Endodermal cell (in vitro differentiated cells): ENCODE results near the gene ANKFN1. TPM values are rescaled to one million over a fixed set of nuclear protein-coding genes. Genes with fewer than 3 reads are reported as not detected.

Experiments used
- DNase-seq: peaks from one replicate; pipeline ENCODE4 v3.0.0-alpha.2; 2017
- H3K27ac ChIP-seq: 2 replicates; pipeline ENCODE4 v1.5.1; 2013; ENCODE audit warnings: mild to moderate bottlenecking, low read depth, low read length, moderate library complexity
- H3K27me3 ChIP-seq: 2 replicates; pipeline ENCODE4 v1.6.1; 2013; ENCODE audit warnings: mild to moderate bottlenecking, low read length, moderate library complexity; ENCODE audit not compliant: insufficient read depth, control insufficient read depth, poor library complexity, severe bottlenecking
- H3K36me3 ChIP-seq: 2 replicates; pipeline ENCODE4 v1.7.0; 2013; ENCODE audit warnings: mild to moderate bottlenecking, low read length, moderate library complexity; ENCODE audit not compliant: control insufficient read depth, insufficient read depth
- H3K4me1 ChIP-seq: one replicate; pipeline ENCODE4 v1.7.0; 2013; ENCODE audit warnings: low read length; ENCODE audit not compliant: control insufficient read depth, insufficient read depth
- H3K4me3 ChIP-seq: 2 replicates; pipeline ENCODE4 v1.5.1; 2013; ENCODE audit warnings: mild to moderate bottlenecking, low read length, moderate library complexity
- H3K9ac ChIP-seq: 2 replicates; pipeline ENCODE4 v1.6.1; 2013; ENCODE audit warnings: mild to moderate bottlenecking, low read length, moderate library complexity; ENCODE audit not compliant: poor library complexity, severe bottlenecking; ENCODE audit errors: extremely low read depth
- H3K9me3 ChIP-seq: 2 replicates; pipeline ENCODE4 v1.6.1; 2013; ENCODE audit warnings: mild to moderate bottlenecking, low read length, moderate library complexity; ENCODE audit not compliant: control insufficient read depth
- H3K27ac Mint-ChIP-seq: 2 replicates; pipeline ENCODE4 v1.8.0; 2020; ENCODE audit warnings: mixed read lengths
- H3K27me3 Mint-ChIP-seq: 2 replicates; pipeline ENCODE4 v1.8.0; 2021; ENCODE audit warnings: mild to moderate bottlenecking, mixed read lengths; ENCODE audit not compliant: insufficient read depth
- H3K36me3 Mint-ChIP-seq: 2 replicates; pipeline ENCODE4 v1.8.0; 2020; ENCODE audit warnings: low read depth, mixed read lengths
- H3K4me1 Mint-ChIP-seq: 2 replicates; pipeline ENCODE4 v1.8.0; 2020; ENCODE audit warnings: mixed read lengths
- H3K4me3 Mint-ChIP-seq: 2 replicates; pipeline ENCODE4 v1.8.0; 2020; ENCODE audit warnings: mild to moderate bottlenecking, moderate library complexity, mixed read lengths
- H3K9me3 Mint-ChIP-seq: 2 replicates; pipeline ENCODE4 v1.8.0; 2020; ENCODE audit warnings: mild to moderate bottlenecking, mixed read lengths
- CTCF ChIP-seq: fragments of 200-600 bp; sonication (generic); conservative IDR thresholded peaks from 2 replicates; pipeline ENCODE4 v1.5.0; 2021; ENCODE audit warnings: antibody characterized with exemption, mild to moderate bottlenecking
- WGBS, 2 experiments: methylation state at CpG; one replicate each; pipeline versions ENCODE4 v1.1.5 to v1.1.7; 2013; ENCODE audit warnings: missing lambda C conversion rate in 2 of 2, mixed read lengths in 1 of 2; ENCODE audit not compliant: insufficient coverage in 1 of 2, insufficient read length in 1 of 2; 5-methylcytosine and 5-hydroxymethylcytosine counted together
- total RNA-seq, 2 donors: library from RNA; stranded (reverse); fragmentation: NEBNext Ultra II Directional in 1 of 2; extraction: Animal tissue kit (Norgen Biotek cat#: 25700) in 1 of 2; gene quantifications; 2 replicates in 1 of 2; 3 replicates in 1 of 2; pipeline ENCODE4 v1.2.1, GENCODE V29; 2021

ANKFN1 gene
- total RNA-seq, 2 donors from 2014 or later = not detected

- Histone ChIP-seq H3K9me3 (no peaks in the 10 kb centered on the region), H3K27me3 (no peaks in the 10 kb centered on the region), H3K27ac (no peak overlapping the region), H3K4me3 (no peak overlapping the region), H3K9ac (no peak overlapping the region), H3K4me1 (no peaks in the 10 kb centered on the region), H3K36me3 (no peaks in the 10 kb centered on the region)
- Mint-ChIP-seq H3K9me3 (no peaks in the 10 kb centered on the region), H3K27ac (no peak overlapping the region), H3K4me3 (no peak overlapping the region), H3K4me1 (no peaks in the 10 kb centered on the region), H3K36me3 (no peaks in the 10 kb centered on the region), H3K27me3 (no peaks in the 10 kb centered on the region)
- DNase-seq = no peak
- 87 to 96% methylated on average over 5 to 9 of the region's 9 CpGs for WGBS, 2 experiments
- peak; percentile 74 for TF ChIP-seq CTCF
Observed at GRCh38 chr17:56121191-56122051, 31.9 kb upstream of the ANKFN1 start.

GRCh38 chr17:56125830-56126819 is 27.1 kb upstream of the ANKFN1 start:
- H3K27ac ChIP-seq = no peak overlapping the region
- no peaks in the 10 kb centered on the region for H3K27me3 Mint-ChIP-seq
- H3K4me1 ChIP-seq = no peaks in the 10 kb centered on the region
- no peak overlapping the region for H3K4me3 Mint-ChIP-seq
- no peak overlapping the region for H3K4me3 ChIP-seq
- no peaks in the 10 kb centered on the region for H3K9me3 Mint-ChIP-seq
- H3K36me3 ChIP-seq = no peaks in the 10 kb centered on the region
- H3K9ac ChIP-seq = no peak overlapping the region
- H3K27me3 ChIP-seq = no peaks in the 10 kb centered on the region
- WGBS, 2 experiments = 77% methylated on average over 6 to 14 of the region's 14 CpGs
- TF ChIP-seq CTCF = peak; percentile 87
- no peak overlapping the region for H3K27ac Mint-ChIP-seq
- peaks cover 11% of the 10 kb centered on the region for H3K4me1 Mint-ChIP-seq
- H3K36me3 Mint-ChIP-seq = no peaks in the 10 kb centered on the region
- DNase-seq = peak; percentile 76
- no peaks in the 10 kb centered on the region for H3K9me3 ChIP-seq

GRCh38 chr17:56130026-56130425 is 23.2 kb upstream of the ANKFN1 start:
- no peak overlapping the region for H3K9ac ChIP-seq
- Mint-ChIP-seq H3K9me3 (no peaks in the 10 kb centered on the region), H3K4me1 (peaks cover 11% of the 10 kb centered on the region), H3K4me3 (no peak overlapping the region), H3K27me3 (no peaks in the 10 kb centered on the region), H3K27ac (peak overlapping the region; percentile 49), H3K36me3 (no peaks in the 10 kb centered on the region)
- H3K36me3 ChIP-seq = no peaks in the 10 kb centered on the region
- H3K27me3 ChIP-seq = no peaks in the 10 kb centered on the region
- no peak for TF ChIP-seq CTCF
- no peak for DNase-seq
- H3K4me1 ChIP-seq = no peaks in the 10 kb centered on the region
- WGBS, 2 experiments = 77 to 88% methylated on average over 9 of the region's 9 CpGs
- no peak overlapping the region for H3K4me3 ChIP-seq
- no peaks in the 10 kb centered on the region for H3K9me3 ChIP-seq
- no peak overlapping the region for H3K27ac ChIP-seq
